Measurements from ENCODE around the gene KHDRBS1.
"Not testable (repeated sequence)": the region's sequence is repeated elsewhere in the genome, so short reads cannot be mapped to it uniquely, and the experiment has no call there.

KHDRBS1 gene

GRCh38 chr1:31985430-31985829 is 28.2 kb upstream of the KHDRBS1 start:
- no peak overlapping the region for H3K4me3 ChIP-seq (ENCODE audit: low read depth, low read length)
- peaks cover 12% of the 10 kb centered on the region for H3K4me1 ChIP-seq (ENCODE audit: control insufficient read depth, insufficient read depth, low read length)
- H3K36me3 ChIP-seq (ENCODE audit: control insufficient read depth, insufficient read depth, low read length) = no peaks in the 10 kb centered on the region
- no peak overlapping the region for H3K27ac ChIP-seq (ENCODE audit: low read depth, low read length)
- H3K9me3 ChIP-seq (ENCODE audit: control insufficient read depth, insufficient read depth, low read length) = no peaks in the 10 kb centered on the region
- no peaks in the 10 kb centered on the region for H3K27me3 ChIP-seq (ENCODE audit: control insufficient read depth, insufficient read depth, low read length)
- no peak overlapping the region for H3K9ac ChIP-seq (ENCODE audit: low read depth, low read length)

GRCh38 chr1:31987135-31987619 is 26.5 kb upstream of the KHDRBS1 start:
- Histone ChIP-seq H3K4me1 (ENCODE audit: control insufficient read depth, insufficient read depth, low read length) (peaks cover 12% of the 10 kb centered on the region), H3K27ac (ENCODE audit: low read depth, low read length) (no peak overlapping the region), H3K9ac (ENCODE audit: low read depth, low read length) (no peak overlapping the region), H3K4me3 (ENCODE audit: low read depth, low read length) (no peak overlapping the region), H3K9me3 (ENCODE audit: control insufficient read depth, insufficient read depth, low read length) (no peaks in the 10 kb centered on the region), H3K36me3 (ENCODE audit: control insufficient read depth, insufficient read depth, low read length) (no peaks in the 10 kb centered on the region), H3K27me3 (ENCODE audit: control insufficient read depth, insufficient read depth, low read length) (no peaks in the 10 kb centered on the region)

GRCh38 chr1:31989964-31990363 is 23.7 kb upstream of the KHDRBS1 start:
- no peak overlapping the region for H3K9ac ChIP-seq (ENCODE audit: low read depth, low read length)
- peaks cover 12% of the 10 kb centered on the region for H3K4me1 ChIP-seq (ENCODE audit: control insufficient read depth, insufficient read depth, low read length)
- H3K36me3 ChIP-seq (ENCODE audit: control insufficient read depth, insufficient read depth, low read length) = no peaks in the 10 kb centered on the region
- no peak overlapping the region for H3K4me3 ChIP-seq (ENCODE audit: low read depth, low read length)
- H3K27ac ChIP-seq (ENCODE audit: low read depth, low read length) = no peak overlapping the region
- H3K27me3 ChIP-seq (ENCODE audit: control insufficient read depth, insufficient read depth, low read length) = no peaks in the 10 kb centered on the region
- no peaks in the 10 kb centered on the region for H3K9me3 ChIP-seq (ENCODE audit: control insufficient read depth, insufficient read depth, low read length)

GRCh38 chr1:31991182-31991581 is 22.5 kb upstream of the KHDRBS1 start:
- Histone ChIP-seq H3K4me1 (ENCODE audit: control insufficient read depth, insufficient read depth, low read length) (peaks cover 12% of the 10 kb centered on the region), H3K9me3 (ENCODE audit: control insufficient read depth, insufficient read depth, low read length) (no peaks in the 10 kb centered on the region), H3K4me3 (ENCODE audit: low read depth, low read length) (no peak overlapping the region), H3K27ac (ENCODE audit: low read depth, low read length) (no peak overlapping the region), H3K9ac (ENCODE audit: low read depth, low read length) (no peak overlapping the region), H3K36me3 (ENCODE audit: control insufficient read depth, insufficient read depth, low read length) (no peaks in the 10 kb centered on the region), H3K27me3 (ENCODE audit: control insufficient read depth, insufficient read depth, low read length) (no peaks in the 10 kb centered on the region)

- no peaks in the 10 kb centered on the region for H3K9me3 ChIP-seq (ENCODE audit: control insufficient read depth, insufficient read depth, low read length)
- H3K9ac ChIP-seq (ENCODE audit: low read depth, low read length) = no peak overlapping the region
- no peak overlapping the region for H3K4me3 ChIP-seq (ENCODE audit: low read depth, low read length)
- no peaks in the 10 kb centered on the region for H3K4me1 ChIP-seq (ENCODE audit: control insufficient read depth, insufficient read depth, low read length)
- H3K36me3 ChIP-seq (ENCODE audit: control insufficient read depth, insufficient read depth, low read length) = no peaks in the 10 kb centered on the region
- H3K27me3 ChIP-seq (ENCODE audit: control insufficient read depth, insufficient read depth, low read length) = no peaks in the 10 kb centered on the region
- H3K27ac ChIP-seq (ENCODE audit: low read depth, low read length) = no peak overlapping the region
These were observed 18.4 kb upstream of the KHDRBS1 start for GRCh38 chr1:31995263-31995662.

GRCh38 chr1:31996121-31996520 is 17.5 kb upstream of the KHDRBS1 start:
- not testable (repeated sequence) for H3K9me3 ChIP-seq (ENCODE audit: control insufficient read depth, insufficient read depth, low read length); H3K36me3 ChIP-seq (ENCODE audit: control insufficient read depth, insufficient read depth, low read length); H3K9ac ChIP-seq (ENCODE audit: low read depth, low read length); H3K4me3 ChIP-seq (ENCODE audit: low read depth, low read length); H3K27ac ChIP-seq (ENCODE audit: low read depth, low read length); H3K27me3 ChIP-seq (ENCODE audit: control insufficient read depth, insufficient read depth, low read length); H3K4me1 ChIP-seq (ENCODE audit: control insufficient read depth, insufficient read depth, low read length)

- no peaks in the 10 kb centered on the region for H3K9me3 ChIP-seq (ENCODE audit: control insufficient read depth, insufficient read depth, low read length)
- no peaks in the 10 kb centered on the region for H3K36me3 ChIP-seq (ENCODE audit: control insufficient read depth, insufficient read depth, low read length)
- no peak overlapping the region for H3K9ac ChIP-seq (ENCODE audit: low read depth, low read length)
- H3K4me3 ChIP-seq (ENCODE audit: low read depth, low read length) = no peak overlapping the region
- H3K27ac ChIP-seq (ENCODE audit: low read depth, low read length) = no peak overlapping the region
- H3K27me3 ChIP-seq (ENCODE audit: control insufficient read depth, insufficient read depth, low read length) = no peaks in the 10 kb centered on the region
- 0 out of 2 replicates have a peak, but pooled peaks cover 3% of the 10 kb centered on the region for H3K4me1 ChIP-seq (ENCODE audit: control insufficient read depth, insufficient read depth, low read length)
These were observed 11.8 kb upstream of the KHDRBS1 start for GRCh38 chr1:32001863-32002262.

GRCh38 chr1:32002285-32002684 is 11.4 kb upstream of the KHDRBS1 start:
- not testable (repeated sequence) for H3K9me3 ChIP-seq (ENCODE audit: control insufficient read depth, insufficient read depth, low read length); H3K36me3 ChIP-seq (ENCODE audit: control insufficient read depth, insufficient read depth, low read length); H3K27ac ChIP-seq (ENCODE audit: low read depth, low read length); H3K9ac ChIP-seq (ENCODE audit: low read depth, low read length); H3K27me3 ChIP-seq (ENCODE audit: control insufficient read depth, insufficient read depth, low read length); H3K4me3 ChIP-seq (ENCODE audit: low read depth, low read length); H3K4me1 ChIP-seq (ENCODE audit: control insufficient read depth, insufficient read depth, low read length)

GRCh38 chr1:32005522-32005921 is 8.1 kb upstream of the KHDRBS1 start:
- Histone ChIP-seq H3K4me1 (ENCODE audit: control insufficient read depth, insufficient read depth, low read length) (peaks cover 12% of the 10 kb centered on the region), H3K36me3 (ENCODE audit: control insufficient read depth, insufficient read depth, low read length) (no peaks in the 10 kb centered on the region), H3K9me3 (ENCODE audit: control insufficient read depth, insufficient read depth, low read length) (no peaks in the 10 kb centered on the region), H3K9ac (ENCODE audit: low read depth, low read length) (no peak overlapping the region), H3K4me3 (ENCODE audit: low read depth, low read length) (no peak overlapping the region), H3K27me3 (ENCODE audit: control insufficient read depth, insufficient read depth, low read length) (no peaks in the 10 kb centered on the region), H3K27ac (ENCODE audit: low read depth, low read length) (no peak overlapping the region)

GRCh38 chr1:32007591-32007940 is 6.1 kb upstream of the KHDRBS1 start:
- H3K36me3 ChIP-seq (ENCODE audit: control insufficient read depth, insufficient read depth, low read length) = no peaks in the 10 kb centered on the region
- H3K27me3 ChIP-seq (ENCODE audit: control insufficient read depth, insufficient read depth, low read length) = no peaks in the 10 kb centered on the region
- H3K27ac ChIP-seq (ENCODE audit: low read depth, low read length) = no peak overlapping the region
- no peaks in the 10 kb centered on the region for H3K9me3 ChIP-seq (ENCODE audit: control insufficient read depth, insufficient read depth, low read length)
- H3K9ac ChIP-seq (ENCODE audit: low read depth, low read length) = no peak overlapping the region
- H3K4me3 ChIP-seq (ENCODE audit: low read depth, low read length) = no peak overlapping the region
- peaks cover 13% of the 10 kb centered on the region for H3K4me1 ChIP-seq (ENCODE audit: control insufficient read depth, insufficient read depth, low read length)

GRCh38 chr1:32010246-32010645 is 3.4 kb upstream of the KHDRBS1 start:
- Histone ChIP-seq H3K9me3 (ENCODE audit: control insufficient read depth, insufficient read depth, low read length) (no peaks in the 10 kb centered on the region), H3K9ac (ENCODE audit: low read depth, low read length) (no peak overlapping the region), H3K4me3 (ENCODE audit: low read depth, low read length) (no peak overlapping the region), H3K36me3 (ENCODE audit: control insufficient read depth, insufficient read depth, low read length) (no peaks in the 10 kb centered on the region), H3K4me1 (ENCODE audit: control insufficient read depth, insufficient read depth, low read length) (peaks cover 16% of the 10 kb centered on the region), H3K27ac (ENCODE audit: low read depth, low read length) (no peak overlapping the region), H3K27me3 (ENCODE audit: control insufficient read depth, insufficient read depth, low read length) (no peaks in the 10 kb centered on the region)
